OCI-LY1 (cell line): Measurements from ENCODE around the gene IFNA13.

Experiments
- EZH2 ChIP-seq: fragments of 200-600 bp; sonication (generic), shearing (Covaris generic); IDR thresholded peaks from 2 replicates; pipeline ENCODE4 v1.8.0; 2017; ENCODE audit warnings: borderline replicate concordance, mixed run types, mild to moderate bottlenecking, antibody characterized with exemption, low read length, moderate library complexity, mixed read lengths
- TF ChIP-seq, protein P1 (sequence below): fragments of 200-600 bp; sonication (generic), shearing (Covaris generic); IDR thresholded peaks from 2 replicates; pipeline ENCODE4 v1.5.1; 2017; ENCODE audit warnings: mild to moderate bottlenecking, antibody characterized with exemption, low read length, moderate library complexity, mixed read lengths

DNA sequence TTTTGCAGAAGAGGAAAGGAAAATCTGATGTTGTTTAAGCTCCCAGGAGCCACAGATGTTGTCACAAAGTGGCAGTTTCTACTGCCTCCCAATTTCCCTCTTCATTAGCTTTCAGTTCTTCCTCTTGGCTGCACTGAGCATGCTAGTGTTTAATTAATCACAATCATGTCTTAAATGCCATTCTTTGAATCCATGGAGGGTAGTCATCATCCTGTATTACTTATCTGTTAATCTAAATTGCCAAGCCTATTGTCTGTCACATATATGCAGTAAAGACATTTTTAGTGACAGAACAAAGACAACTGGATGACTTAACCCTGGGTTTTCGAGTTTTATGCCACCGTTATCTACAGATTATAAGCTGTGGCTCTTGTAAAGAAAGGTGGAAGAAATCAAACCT is 47.4 kb downstream of the IFNA13 start:
- TF ChIP-seq, protein P1, sequence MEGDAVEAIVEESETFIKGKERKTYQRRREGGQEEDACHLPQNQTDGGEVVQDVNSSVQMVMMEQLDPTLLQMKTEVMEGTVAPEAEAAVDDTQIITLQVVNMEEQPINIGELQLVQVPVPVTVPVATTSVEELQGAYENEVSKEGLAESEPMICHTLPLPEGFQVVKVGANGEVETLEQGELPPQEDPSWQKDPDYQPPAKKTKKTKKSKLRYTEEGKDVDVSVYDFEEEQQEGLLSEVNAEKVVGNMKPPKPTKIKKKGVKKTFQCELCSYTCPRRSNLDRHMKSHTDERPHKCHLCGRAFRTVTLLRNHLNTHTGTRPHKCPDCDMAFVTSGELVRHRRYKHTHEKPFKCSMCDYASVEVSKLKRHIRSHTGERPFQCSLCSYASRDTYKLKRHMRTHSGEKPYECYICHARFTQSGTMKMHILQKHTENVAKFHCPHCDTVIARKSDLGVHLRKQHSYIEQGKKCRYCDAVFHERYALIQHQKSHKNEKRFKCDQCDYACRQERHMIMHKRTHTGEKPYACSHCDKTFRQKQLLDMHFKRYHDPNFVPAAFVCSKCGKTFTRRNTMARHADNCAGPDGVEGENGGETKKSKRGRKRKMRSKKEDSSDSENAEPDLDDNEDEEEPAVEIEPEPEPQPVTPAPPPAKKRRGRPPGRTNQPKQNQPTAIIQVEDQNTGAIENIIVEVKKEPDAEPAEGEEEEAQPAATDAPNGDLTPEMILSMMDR, result no peak
- TF ChIP-seq EZH2, result no peak
